Dedifferentiated amniotic fluid mesenchymal stem cell (primary cell): ENCODE data around the gene RBM11.

ENCODE experiments used
- DNase-seq: peaks from one replicate; pipeline ENCODE4 v3.0.0-alpha.2; 2016; ENCODE audit errors: extremely low spot score

RBM11 gene

DNA sequence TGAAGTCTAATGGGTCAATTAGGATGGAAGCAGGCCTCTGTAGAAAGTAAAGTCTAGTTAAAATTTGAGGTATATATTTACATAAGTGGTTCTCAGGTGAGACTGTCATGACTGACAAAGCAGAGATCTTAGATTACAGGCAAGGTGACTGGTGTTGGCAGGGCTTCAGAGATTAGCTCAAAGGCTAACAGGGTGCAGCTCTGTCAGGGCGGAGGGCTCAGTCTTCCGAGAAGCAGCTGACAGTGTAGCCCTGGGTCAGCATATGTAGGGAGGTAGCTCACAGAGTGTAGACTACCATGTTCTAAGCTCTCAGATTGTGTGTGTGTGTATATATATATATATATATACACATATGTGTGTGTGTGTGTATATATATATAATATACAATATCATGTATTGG, 54.7 kb downstream of the RBM11 start:
- no peak for DNase-seq

GRCh38 chr21:14271053-14271452, 55.1 kb downstream of the RBM11 start:
- DNase-seq, result no peak

DNA sequence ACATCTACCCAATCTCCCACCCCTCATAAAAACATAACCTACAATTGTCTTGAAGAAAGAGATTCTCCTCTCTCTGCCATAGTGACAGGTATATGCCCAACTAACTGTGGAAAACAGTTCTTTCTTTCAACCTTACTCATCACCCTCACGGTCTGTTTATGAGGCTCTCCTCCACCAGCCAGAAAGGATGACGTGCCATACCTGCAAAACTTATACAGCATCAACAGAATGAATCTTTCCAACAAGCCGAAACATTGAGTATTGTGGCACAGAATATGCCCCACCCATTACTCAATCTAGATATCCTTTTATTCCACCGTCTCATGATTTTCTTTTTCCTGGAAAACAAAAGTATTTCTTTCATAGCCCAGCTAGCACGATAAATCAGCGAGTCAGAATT, 55.7 kb downstream of the RBM11 start:
- DNase-seq, result no peak

DNA sequence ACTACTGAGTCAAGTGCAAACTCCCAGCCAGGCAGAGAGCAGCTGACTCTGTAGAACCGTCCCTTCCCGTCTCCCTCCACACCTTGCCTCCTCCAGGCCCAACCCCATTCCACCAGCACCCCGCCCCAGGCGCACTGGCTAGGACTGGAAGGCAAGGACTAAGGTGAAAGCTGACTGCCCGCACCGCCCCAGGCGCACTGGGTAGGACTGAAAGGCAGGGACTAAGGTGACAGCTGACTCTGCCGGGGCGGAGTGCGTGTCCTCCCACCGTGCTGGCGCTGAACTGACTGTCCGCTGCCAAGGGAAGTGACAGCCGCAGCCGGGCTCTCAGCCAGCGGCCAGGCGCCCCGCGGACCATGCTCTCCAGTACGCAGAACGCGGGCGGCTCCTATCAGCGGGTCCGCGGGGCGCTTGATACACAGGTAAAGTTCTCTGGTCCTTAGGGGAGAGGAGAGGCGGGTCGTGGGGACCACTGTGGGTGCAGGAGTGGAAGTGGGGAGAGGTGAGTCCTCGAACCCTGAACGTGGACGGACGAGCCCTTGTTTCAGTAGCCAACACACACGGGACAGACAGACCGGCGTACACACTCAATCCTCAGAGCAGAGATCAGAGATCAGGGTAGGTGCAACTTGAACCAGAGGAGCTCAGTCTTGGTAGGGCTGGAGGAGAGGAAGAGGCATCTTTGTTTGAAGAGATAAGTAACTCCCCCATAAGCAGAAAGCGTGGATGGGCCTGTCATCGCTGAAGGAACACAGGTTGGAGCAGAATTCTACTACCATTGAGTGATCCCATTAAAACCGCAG, 58.0 kb downstream of the RBM11 start:
- DNase-seq, result no peak

DNA sequence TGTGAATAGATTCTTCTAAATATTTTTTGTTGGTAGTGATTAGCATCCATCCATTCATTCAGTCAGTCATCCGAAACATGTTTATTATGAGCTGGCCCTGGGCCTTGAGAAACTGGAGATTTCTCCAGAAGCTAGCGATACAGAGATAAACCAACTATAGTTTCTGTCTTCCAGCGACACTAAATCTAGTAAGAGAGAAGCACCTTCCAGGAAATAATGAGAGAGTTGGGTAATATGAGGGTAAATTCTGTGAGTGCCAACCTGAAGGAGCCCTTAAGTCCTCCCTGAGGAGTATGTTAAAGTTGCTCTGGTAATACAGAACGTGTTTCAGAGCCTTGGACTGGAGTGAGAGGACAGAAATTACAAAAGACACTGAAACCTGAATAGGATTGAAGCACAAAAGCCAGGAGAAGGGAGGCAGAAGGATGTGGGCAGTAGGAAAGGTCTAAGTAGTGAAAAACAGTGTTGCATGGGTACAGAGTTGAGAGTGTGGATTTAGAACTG, 59.8 kb downstream of the RBM11 start:
- DNase-seq, result no peak
